AML-193 (cell line): Measurements from ENCODE around the gene CHFR.
"Not testable (repeated sequence)": the region's sequence is repeated elsewhere in the genome, so short reads cannot be mapped to it uniquely, and the experiment has no call there.

Source experiments
- DNase-seq, 2 experiments: peaks; one replicate each; lab custom pipeline; 2025; lab: John Stamatoyannopoulos, UW

The CHFR gene, protein sequence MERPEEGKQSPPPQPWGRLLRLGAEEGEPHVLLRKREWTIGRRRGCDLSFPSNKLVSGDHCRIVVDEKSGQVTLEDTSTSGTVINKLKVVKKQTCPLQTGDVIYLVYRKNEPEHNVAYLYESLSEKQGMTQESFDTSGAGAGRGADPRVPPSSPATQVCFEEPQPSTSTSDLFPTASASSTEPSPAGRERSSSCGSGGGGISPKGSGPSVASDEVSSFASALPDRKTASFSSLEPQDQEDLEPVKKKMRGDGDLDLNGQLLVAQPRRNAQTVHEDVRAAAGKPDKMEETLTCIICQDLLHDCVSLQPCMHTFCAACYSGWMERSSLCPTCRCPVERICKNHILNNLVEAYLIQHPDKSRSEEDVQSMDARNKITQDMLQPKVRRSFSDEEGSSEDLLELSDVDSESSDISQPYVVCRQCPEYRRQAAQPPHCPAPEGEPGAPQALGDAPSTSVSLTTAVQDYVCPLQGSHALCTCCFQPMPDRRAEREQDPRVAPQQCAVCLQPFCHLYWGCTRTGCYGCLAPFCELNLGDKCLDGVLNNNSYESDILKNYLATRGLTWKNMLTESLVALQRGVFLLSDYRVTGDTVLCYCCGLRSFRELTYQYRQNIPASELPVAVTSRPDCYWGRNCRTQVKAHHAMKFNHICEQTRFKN

DNA sequence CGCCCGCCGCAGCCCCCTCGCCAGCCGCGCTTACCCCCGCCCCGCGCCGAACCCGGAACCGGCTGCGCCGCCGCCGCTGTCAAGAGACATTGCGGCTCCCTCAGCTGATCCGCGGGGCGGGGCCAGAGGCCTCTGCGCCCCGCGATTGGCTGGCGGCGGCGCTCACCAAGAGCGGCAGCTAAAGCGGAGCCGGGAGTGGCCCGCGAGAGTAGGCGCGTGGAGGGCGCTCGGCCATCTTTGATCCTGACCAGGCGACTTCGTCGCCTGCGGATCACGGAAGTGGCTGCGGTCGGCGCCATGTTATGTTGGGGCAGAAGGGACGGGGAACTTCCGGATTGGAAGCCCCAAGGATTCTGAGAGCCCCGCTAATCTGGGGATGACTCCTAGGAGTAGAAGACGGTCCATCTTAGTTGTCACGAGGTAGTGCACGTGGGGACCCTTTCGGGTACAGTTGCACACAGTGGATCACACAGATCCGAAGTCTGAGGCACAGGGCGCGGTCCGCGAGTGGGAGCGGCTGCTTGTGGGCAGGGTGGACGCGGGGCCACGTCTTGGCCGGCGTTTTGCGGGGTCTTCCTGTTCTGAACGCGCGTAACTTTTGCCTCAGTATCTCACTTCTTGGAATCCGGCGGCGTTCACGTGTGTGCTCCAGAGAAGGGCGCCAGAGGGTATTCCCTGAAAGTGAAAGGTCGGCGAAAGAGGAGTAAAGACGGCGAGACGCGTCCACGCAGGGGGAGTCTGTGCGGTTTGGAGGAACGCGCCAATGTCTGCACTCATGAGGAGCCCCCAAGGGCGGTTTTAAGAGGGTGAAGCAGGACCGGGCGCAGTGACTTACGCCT, at the start of gene CHFR:
TSS of gene CHFR (minus strand) at position 93 of the 839 bp plus-strand sequence. CDS start 277 bp downstream, outside the sequence.
- DNase-seq, result peak; percentile 88 to 92

DNA sequence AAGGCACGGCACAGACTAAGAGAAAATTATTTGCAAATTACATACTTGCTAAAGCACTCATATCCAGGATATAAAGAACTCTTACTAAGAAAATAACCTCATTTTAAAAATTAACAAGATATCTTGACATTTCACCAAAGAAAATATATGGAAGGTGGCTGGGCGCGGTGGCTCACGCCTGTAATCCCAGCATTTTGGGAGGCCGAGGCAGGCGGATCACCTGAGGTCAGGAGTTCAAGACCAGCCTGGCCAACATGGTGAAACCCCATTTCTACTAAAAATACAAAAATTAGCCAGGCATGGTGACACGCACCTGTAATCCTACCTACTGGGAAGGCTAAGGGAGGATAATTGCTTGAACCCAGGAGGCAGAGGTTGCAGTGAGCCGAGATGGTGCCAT, 49.5 kb upstream of the CHFR start:
- not testable (repeated sequence) for DNase-seq

DNA sequence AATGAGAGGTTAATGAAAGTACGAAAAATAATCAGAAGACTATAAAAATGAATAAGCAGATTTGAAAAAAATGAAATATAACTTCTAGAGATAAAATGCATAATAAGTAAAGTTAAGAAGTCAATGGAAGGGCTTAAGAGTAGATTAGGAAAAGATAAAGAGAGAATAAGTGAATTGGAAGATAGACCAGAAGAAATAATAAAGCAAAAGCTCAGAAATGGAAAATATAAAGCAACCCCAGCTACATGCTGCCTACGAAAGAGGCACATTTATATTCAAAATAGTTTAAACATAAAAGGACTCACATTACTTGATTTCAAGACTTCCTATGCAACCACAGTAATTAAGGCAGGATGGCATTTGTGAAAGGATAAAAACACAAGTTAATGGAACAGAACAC, 48.8 kb upstream of the CHFR start:
- no peak for DNase-seq

DNA sequence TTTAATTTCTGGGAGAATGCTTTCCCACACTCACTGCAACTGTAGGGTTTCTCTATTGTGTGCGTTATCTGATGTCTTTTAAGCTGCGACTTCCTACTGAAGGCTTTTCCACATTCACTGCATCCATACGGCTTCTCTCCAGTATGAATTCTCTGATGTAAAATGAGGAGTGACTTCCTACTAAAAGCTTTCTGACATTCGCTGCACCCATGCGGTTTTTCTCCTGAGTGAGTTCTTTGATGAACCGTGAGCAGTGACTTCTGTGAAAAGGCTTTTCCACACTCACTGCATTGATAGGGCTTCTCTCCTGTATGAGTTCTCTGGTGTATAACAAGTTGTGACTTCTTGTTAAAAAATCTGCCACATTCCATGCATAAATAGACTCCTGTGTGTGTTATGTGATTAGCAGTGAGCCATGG, 39.0 kb upstream of the CHFR start:
- no peak for DNase-seq

DNA sequence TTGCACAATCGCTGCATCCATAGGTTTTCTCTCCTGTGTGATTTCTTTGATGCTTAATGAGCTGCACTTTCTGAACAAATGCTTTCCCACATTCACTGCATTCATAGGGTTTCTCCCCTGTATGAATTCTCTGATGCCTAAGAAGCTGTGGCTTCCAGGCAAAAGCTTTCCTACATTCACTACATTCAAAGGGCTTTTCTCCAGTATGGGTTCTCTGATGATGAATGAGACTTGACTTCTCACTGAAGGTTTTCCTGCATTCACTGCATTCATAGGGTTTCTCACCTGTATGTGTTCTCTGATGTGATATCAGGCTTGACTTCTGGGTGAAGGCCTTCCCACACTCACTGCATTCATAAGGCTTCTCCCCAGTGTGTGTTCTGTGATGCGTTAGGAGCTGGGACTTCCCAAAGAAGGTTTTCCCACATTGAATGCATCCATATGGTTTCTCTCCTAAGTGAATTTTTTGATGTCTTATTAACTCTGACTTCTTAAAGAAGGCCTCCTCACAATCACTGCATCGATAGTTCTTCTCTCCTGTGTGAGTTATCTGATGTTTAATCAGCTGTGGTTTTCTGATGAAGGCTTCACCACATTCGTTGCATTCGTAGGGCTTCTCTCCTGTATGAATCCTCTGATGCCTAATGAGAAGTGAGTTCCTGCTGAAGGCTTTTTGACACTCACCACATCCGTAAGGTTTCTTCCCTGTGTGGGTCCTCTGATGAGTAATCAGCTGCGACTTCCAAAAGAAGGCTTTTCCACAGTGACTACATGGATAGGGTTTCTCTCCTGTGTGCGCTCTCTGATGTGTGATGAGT, 38.4 kb upstream of the CHFR start:
- no peak for DNase-seq

DNA sequence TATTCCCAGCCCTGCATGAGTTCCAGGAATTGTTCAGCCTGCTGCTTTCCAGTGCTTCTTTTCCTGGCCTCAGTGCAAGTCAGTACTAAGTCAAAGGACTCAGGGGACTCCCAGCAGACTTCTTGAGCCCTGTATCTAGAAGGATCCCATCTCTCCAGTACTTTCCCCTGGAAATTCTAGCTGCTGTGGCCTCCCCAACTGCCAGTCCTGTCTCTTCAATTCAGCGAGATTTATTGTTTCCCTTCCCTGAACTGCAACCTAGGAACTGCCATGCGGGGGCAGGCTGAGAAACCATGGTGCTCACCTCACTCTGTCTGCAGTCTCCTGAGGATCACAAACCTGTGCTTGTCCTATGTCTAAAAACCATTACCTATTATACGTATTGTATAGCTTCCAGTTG, 37.0 kb upstream of the CHFR start:
- DNase-seq, result no peak

DNA sequence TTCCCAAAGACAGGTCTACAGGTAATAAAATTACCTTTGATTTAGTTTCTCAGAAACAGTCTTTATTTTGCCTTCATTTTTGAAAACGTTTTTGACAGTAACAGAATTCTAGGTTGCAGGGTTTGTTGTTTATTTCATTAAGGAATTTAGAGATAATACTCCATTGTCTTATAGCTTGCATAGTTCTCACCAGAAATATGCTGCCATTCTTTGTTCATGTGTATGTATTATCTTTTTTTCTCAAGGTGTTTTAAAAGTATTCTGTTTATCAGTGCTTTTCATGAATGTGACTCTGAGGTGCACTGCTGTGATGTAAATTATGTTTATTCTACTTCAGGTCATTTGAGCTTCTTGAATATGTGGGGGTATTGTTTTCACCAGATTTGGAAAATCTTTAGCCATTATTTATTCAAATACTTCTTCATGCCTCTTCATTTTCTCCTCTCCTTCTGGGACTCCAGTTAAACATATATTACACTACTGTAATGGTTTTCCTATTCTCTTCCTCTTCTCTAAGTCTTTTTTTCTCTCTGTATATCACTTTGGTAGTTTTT, 36.0 kb upstream of the CHFR start:
- DNase-seq, result no peak

DNA sequence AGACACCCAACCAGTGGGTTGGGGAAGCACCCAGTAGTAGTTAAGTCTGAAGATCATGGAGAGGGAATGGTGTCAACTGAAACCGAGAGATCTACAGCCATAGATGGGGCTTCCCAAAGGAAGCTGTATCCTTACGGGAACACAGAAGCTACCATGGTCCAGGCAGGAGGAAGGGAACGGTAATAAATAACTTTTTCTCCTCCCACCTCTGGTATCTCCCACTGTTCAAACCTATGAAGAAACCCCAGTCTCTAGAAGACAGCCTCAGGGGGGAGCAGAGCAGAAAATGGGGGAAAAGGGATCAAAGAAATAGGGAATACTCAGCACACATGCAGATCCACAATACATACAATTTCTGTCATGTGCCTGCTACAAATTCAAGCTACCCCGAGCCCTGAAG, 35.3 kb upstream of the CHFR start:
- no peak for DNase-seq

DNA sequence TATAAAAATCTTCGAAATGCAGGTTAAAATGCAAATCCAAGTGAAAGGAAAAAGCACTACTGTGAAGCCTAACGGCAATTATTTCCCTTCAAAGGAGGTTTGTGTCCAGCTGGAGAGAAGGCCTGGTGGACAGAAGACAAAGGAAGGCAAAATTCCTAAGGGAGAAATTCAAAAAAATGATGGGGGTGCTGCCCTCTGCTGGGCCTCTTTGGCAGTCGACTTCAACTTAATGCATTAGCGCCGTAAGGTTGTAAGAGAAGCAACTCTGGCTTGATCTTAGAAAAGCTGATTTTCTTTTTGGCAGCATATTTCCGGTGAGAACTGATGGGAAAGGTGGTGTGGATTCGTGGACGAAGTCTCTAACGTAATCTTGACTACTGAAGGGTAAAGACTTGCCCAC, 34.3 kb upstream of the CHFR start:
- DNase-seq, result no peak

DNA sequence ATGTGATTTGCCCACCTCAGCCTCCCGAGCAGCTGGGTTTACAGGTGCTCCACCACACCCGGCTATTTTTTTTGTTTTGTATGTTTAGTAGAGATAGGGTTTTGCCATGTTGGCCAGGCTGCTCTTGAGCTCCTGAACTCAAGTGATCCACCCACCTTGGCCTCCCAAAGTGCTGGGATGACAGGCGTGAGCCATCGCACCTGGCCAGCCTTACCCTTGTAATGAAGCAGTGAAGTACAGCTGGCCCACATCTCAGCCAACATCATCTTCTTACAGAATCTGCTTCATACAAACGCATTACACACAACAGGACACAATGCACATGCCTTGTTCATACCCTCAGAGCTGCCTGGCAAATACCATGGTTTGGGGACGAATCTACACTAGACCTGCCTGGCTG, 31.3 kb upstream of the CHFR start:
- no peak for DNase-seq

DNA sequence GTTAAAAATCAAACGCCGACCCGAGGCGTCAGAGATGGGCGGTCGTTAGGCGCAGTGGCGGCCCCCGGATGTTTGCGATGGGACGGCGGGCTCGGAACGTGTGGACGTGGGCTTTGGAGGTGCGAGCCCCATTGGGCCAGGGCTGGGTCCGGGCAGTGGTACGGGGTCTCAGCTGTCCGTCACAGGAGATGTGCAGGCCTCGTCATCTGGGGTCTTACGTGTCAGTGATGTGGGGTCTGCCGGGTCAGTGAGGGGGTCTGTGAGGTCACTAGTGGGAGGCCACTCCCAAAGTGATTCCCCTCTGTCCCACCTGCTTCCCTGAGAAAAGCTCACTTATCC, 21.6 kb upstream of the CHFR start:
- DNase-seq, result no peak

DNA sequence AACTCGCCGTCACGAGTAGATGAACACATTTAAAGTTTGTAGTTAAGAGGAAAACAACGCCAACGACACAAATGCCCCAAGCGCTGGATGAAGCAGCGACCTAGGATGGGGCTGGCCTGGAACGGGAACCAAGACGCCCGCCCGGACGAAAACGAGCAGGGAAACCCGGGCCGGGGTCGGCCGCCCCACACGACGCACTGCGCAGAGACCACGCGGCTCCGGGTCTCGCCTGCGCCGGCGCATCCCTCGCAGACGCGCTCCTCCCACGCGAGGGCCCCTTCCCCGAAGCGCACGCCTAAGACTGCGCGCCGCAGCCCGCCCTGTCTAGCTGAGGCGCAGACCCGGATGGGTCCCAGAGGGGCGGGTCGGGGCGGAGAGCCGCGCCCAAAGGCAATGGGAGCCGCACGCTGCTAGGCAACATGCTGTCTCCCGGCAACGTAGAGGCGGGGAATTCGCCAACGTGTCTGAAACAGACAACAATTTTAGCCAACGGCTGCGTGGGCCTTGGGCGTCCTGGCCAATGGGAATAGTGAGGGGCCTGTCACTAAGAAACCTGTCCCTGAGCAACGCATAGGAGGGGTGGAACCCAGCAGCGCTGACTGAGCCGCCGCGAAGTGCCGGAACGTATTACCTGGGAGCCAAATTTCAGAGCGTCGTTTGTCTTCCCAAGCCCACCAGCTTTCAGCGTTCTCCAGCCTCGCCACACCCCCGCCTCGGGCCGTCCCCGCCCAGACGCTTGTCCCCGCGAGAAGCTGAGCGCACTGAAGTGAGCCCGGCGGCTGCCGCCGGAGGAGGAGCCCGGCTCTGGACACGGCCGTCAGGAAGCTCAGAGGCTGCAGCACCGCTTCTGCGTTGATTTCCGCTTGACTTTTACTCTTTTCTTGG, 21.0 kb upstream of the CHFR start:
- DNase-seq, result peak; percentile 77 to 79

DNA sequence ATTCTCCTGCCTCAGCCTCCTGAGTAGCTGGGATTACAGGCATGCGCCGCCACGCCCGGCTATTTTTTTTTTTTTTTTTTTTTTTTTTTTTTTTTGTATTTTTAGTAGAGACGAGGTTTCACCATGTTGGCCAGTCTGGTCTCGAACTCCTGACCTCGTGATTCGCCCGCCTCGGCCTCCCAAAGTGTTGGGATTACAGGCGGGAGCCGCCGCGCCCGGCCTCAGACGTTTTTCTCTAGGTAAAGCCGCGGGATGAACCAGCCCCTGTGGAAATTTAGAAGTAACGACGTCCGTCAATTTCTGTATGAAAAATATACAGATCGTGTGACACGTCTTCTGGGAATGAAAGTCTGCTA, 20.4 kb upstream of the CHFR start:
- not testable (repeated sequence) for DNase-seq

DNA sequence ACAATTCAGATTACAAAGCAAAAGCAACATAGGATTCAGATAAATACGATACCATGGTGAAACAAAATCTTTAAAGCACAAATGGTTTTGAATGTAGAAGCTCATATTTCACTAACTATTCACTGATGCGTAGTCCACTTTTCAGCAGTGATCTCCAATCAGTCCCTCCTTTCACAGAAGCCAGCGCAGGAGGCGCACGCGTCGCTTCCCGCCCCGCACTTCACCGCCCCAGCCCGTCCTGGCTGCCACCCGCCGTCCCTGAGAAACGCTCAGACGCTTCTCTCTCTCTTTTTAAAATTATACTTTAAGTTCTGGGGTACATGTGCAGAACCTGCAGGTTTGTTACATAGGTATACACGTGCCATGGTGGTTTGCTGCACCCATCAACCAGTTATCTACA, 19.8 kb upstream of the CHFR start:
- DNase-seq, result no peak

DNA sequence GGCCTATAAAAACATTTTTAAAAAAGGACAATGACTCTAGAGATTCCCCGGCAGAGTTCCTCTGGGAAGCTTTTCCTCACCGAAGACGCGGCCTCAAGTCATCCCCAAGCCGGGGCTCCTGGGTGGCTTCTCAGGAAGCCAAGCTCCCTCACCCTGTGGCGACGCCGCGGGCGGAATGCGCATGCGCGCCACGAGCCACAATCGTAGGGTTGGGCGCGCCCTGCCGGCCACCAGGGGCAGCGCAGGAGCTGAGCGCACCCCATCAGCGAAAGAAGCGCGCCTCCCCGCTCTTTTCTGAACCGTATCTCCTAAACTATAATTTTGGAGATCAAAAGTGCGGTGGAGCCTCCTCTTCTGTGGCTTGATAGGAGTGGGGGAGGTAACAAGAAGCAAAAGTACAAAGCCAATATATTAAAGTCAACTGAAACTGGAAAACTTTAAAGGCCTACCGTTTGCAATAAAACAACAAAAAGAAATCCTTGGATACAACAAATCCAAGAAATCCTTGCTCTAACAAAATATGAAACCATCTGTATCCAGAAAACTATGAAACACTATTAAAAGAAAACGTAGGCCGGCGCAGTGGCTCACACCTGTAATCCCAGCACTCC, 17.4 kb upstream of the CHFR start:
- DNase-seq, result peak; percentile 12 to 49

DNA sequence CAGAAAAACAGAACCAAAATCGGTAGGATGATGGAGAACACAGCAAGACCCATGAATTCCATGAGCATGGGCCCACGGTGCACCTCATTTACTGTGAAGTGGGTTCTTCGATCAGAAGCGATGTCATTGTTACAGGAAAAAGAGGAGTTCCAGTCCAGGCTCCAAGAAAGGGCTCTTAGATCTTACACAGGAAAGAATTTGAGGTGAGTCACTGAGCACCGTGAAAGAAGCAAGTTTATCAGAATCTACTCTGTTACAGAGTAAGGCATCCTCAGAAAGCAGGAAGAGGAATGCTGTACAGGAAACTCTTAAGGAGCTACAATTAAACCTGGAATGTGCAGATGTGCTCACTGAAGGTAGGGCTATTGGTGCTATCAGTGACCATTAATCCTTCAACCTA, 11.6 kb upstream of the CHFR start:
- DNase-seq, result no peak

DNA sequence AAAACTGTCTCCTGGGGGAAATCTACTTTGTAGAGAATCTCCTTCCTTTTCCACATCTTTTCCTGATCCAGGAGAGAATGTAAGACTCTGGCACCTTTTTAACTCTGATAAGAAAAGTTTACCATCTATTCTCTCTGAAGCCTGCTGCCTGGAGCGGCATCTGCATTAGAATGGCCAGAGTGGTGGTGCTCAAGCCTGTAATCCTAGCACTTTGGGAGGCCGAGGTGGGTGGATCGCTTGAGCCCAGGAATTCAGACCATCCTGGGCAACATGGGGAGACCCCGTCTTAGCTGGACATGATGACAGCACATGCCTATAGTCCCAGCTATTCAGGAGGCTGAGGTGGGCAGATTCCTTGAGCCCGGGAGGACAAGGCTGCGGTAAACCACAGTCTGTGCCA, 1.4 kb upstream of the CHFR start:
- DNase-seq, result no peak

DNA sequence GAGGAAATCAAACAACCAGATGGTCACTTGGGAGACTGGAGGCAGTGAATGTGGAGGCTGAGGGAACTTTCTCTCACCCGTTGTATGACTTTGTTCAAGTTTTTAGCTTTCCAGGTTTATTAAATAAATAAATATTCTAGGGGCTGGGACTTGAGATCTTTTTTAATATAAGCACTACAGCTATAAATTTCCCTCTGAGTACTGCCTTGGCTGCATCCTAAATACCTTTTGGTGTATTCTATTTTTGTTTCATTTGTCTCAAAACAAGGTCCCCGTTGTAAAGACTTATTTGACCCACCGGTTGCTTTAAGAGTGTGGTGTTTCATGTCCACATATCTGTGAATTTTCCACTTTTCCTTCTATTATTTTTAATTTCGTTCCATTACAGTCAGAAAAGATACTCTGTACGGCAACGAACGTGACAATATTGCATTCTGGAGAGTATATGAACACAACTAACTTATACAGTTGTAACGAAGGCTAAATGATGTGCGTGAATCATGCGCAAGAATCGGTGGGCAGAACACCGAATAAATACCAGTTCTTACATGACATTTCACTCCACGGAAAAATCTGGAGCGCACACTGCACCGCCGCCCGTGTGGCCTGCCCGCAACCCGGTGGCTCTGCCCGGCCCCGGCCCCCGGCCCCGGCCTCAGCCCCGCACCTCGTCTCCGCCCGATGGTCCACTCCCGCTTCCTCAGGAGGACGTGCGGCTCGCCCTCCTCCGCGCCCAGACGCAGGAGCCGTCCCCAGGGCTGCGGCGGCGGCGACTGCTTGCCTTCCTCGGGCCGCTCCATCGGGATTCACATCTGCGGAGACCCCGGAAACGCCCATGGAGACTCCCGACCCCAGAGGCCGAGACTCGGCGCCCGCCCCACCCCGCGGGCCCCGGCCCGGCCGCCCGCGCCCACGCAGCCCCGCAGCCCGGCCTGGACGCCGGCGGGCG, 602 bp downstream of the CHFR start:
- DNase-seq, result no peak

DNA sequence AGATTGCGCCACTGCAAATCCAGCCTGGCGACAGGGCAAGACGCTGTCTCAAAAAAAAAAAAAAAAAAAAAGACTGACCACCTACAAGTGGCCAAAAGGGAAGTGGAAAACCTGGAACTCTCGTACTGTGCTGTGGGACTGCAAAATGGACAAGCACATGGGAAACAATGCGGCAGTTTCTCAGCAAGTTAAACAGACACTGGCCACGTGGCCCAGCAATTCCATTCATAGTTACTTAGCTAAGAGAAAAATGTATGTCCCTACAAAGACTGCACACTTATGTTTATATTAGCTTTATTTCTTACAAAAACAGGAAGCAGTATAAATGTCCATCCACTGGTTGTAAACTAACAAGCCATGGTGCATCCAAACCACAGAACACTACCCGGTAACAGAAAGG, 5.6 kb downstream of the CHFR start:
- DNase-seq, result no peak
